Fibroblast of skin of left biceps (primary cell): Measurements from ENCODE around the gene ALPI.
"Not testable (repeated sequence)": the region's sequence is repeated elsewhere in the genome, so short reads cannot be mapped to it uniquely, and the experiment has no call there.

Source experiments
- DNase-seq, 2 experiments: peaks; one replicate each; pipeline ENCODE4 v3.0.0-alpha.2; 2013; ENCODE audit warnings: low read depth in 2 of 2

Gene ALPI

GRCh38 chr2:232455426-232456255 lies at the start of gene ALPI:
ALPI (plus strand) TSS chr2:232456153; CDS start chr2:232456200, 47 bp downstream.
- DNase-seq = no peak

GRCh38 chr2:232406556-232407310 lies 49.2 kb upstream of the ALPI start, which contains the start of gene ALPG:
ALPG (plus strand) TSS chr2:232406844; CDS start chr2:232406895, 51 bp downstream.
- no peak for DNase-seq

GRCh38 chr2:232407428-232408150 lies 48.4 kb upstream of the ALPI start:
- DNase-seq = not testable (repeated sequence)

GRCh38 chr2:232408269-232408668 lies 47.7 kb upstream of the ALPI start:
- not testable (repeated sequence) for DNase-seq

GRCh38 chr2:232409617-232410016 lies 46.3 kb upstream of the ALPI start:
- not testable (repeated sequence) for DNase-seq

GRCh38 chr2:232410238-232410900 lies 45.6 kb upstream of the ALPI start:
- no peak for DNase-seq

GRCh38 chr2:232411901-232412629 lies 43.9 kb upstream of the ALPI start:
- no peak for DNase-seq

GRCh38 chr2:232412986-232413385 lies 43.0 kb upstream of the ALPI start:
- DNase-seq = no peak

GRCh38 chr2:232415138-232415690 lies 40.7 kb upstream of the ALPI start:
- DNase-seq = no peak

GRCh38 chr2:232415736-232416520 lies 40.0 kb upstream of the ALPI start:
- no peak for DNase-seq

- no peak for DNase-seq
These were observed 39.2 kb upstream of the ALPI start for GRCh38 chr2:232416521-232417470.

- no peak for DNase-seq
These were observed 38.5 kb upstream of the ALPI start for GRCh38 chr2:232417489-232417888.

- no peak for DNase-seq
These were observed 37.9 kb upstream of the ALPI start for GRCh38 chr2:232418056-232418455.

- no peak for DNase-seq
These were observed 37.3 kb upstream of the ALPI start for GRCh38 chr2:232418466-232419244.

- no peak for DNase-seq
These were observed 36.5 kb upstream of the ALPI start for GRCh38 chr2:232419245-232420072.

GRCh38 chr2:232420073-232420454 lies 35.9 kb upstream of the ALPI start:
- DNase-seq = no peak
